GM18951 (cell line): ENCODE data around the gene RPP25L.

ENCODE experiments used
- POLR2A ChIP-seq: IDR thresholded peaks from 4 replicates; pipeline ENCODE4 v1.6.1; 2011; ENCODE audit warnings: mild to moderate bottlenecking; ENCODE audit not compliant: insufficient read length, insufficient read depth; ENCODE audit errors: extremely low read depth
- in situ Hi-C: fragments of 300-500 bp; cut with MboI; formaldehyde crosslinking; loops from one replicate; pipeline ENCODE4 v1.12.0; 2022; ENCODE audit warnings: low sequenced_read_pairs, mixed read lengths, inconsistent platforms; ENCODE audit not compliant: unreplicated experiment

Gene RPP25L

GRCh38 chr9:34572092-34572491, 39.8 kb downstream of the RPP25L start:
- in situ Hi-C loops = no loop called here

GRCh38 chr9:34571481-34571810, 40.5 kb downstream of the RPP25L start:
- TF ChIP-seq POLR2A = no peak
- in situ Hi-C loops = no loop called here

More at GRCh38 chr9:34572092-34572491, 39.8 kb downstream of the RPP25L start:
- TF ChIP-seq POLR2A = no peak

GRCh38 chr9:34570809-34571480, 41.0 kb downstream of the RPP25L start:
- no peak for TF ChIP-seq POLR2A
- in situ Hi-C loops = no loop called here

- TF ChIP-seq POLR2A = no peak
- in situ Hi-C loops = no loop called here
These were observed 41.5 kb downstream of the RPP25L start for GRCh38 chr9:34570376-34570775.

GRCh38 chr9:34568774-34569173, 43.1 kb downstream of the RPP25L start:
- no peak for TF ChIP-seq POLR2A
- in situ Hi-C loops = no loop called here

GRCh38 chr9:34568133-34568532, 43.8 kb downstream of the RPP25L start:
- in situ Hi-C loops = no loop called here
- TF ChIP-seq POLR2A = no peak

- TF ChIP-seq POLR2A = no peak
- in situ Hi-C loops = no loop called here
These were observed 44.9 kb downstream of the RPP25L start for GRCh38 chr9:34566972-34567371.

GRCh38 chr9:34566322-34566721, 45.6 kb downstream of the RPP25L start:
- TF ChIP-seq POLR2A = no peak
- in situ Hi-C loops = no loop called here

GRCh38 chr9:34565856-34566255, 46.0 kb downstream of the RPP25L start:
- no peak for TF ChIP-seq POLR2A

GRCh38 chr9:34564617-34565016, 47.3 kb downstream of the RPP25L start:
- in situ Hi-C loops = no loop called here
- TF ChIP-seq POLR2A = no peak

More at GRCh38 chr9:34565856-34566255, 46.0 kb downstream of the RPP25L start:
- in situ Hi-C loops = no loop called here

GRCh38 chr9:34563262-34563661, 48.6 kb downstream of the RPP25L start:
- in situ Hi-C loops = no loop called here
- no peak for TF ChIP-seq POLR2A

GRCh38 chr9:34562135-34562745, 49.7 kb downstream of the RPP25L start:
- TF ChIP-seq POLR2A = no peak
- in situ Hi-C loops = no loop called here

- TF ChIP-seq POLR2A = no peak
- in situ Hi-C loops = no loop called here
These were observed 51.2 kb downstream of the RPP25L start for GRCh38 chr9:34560599-34561214.
